Calu3 (cell line): Measurements from ENCODE around the gene ARHGAP29. TPM values are rescaled to one million over a fixed set of nuclear protein-coding genes. Genes with fewer than 3 reads are reported as not detected.

ENCODE experiments used
- BruUV-seq: library from RNA; stranded (reverse); fragments of 400-500 nt; replicated peaks from 2 replicates; lab custom pipeline; 2021; lab: Mats Ljungman, UMichigan
- CTCF ChIA-PET: fragments of 300-600 bp; sonication (Branson Sonifier 250); formaldehyde crosslinking; loops from one replicate; lab custom pipeline; 2022; ENCODE audit warnings: antibody characterized with exemption; lab: Charles Lee
- DNase-seq: peaks from one replicate; pipeline ENCODE4 v3.0.0; 2022
- H3K27ac Mint-ChIP-seq: one replicate; pipeline ENCODE4 v1.8.0; 2022; ENCODE audit warnings: mixed read lengths; ENCODE audit not compliant: unreplicated experiment
- H3K27me3 Mint-ChIP-seq: one replicate; pipeline ENCODE4 v1.8.0; 2022; ENCODE audit warnings: mixed read lengths; ENCODE audit not compliant: unreplicated experiment
- H3K36me3 Mint-ChIP-seq: one replicate; pipeline ENCODE4 v1.8.0; 2022; ENCODE audit warnings: mild to moderate bottlenecking, moderate library complexity, mixed read lengths; ENCODE audit not compliant: insufficient read depth, unreplicated experiment
- H3K4me1 Mint-ChIP-seq: one replicate; pipeline ENCODE4 v1.8.0; 2022; ENCODE audit warnings: mild to moderate bottlenecking, low read depth, mixed read lengths; ENCODE audit not compliant: unreplicated experiment
- H3K4me3 Mint-ChIP-seq: one replicate; pipeline ENCODE4 v1.8.0; 2022; ENCODE audit warnings: mild to moderate bottlenecking, low read depth, moderate library complexity, mixed read lengths; ENCODE audit not compliant: unreplicated experiment
- H3K9me3 Mint-ChIP-seq: one replicate; pipeline ENCODE4 v1.8.0; 2022; ENCODE audit warnings: low read depth, mixed read lengths; ENCODE audit not compliant: unreplicated experiment
- CTCF ChIP-seq: fragments of 200-600 bp; IDR thresholded peaks from one replicate; pipeline ENCODE4 v1.8.0; 2022; ENCODE audit warnings: antibody characterized with exemption; ENCODE audit not compliant: unreplicated experiment
- intact Hi-C: fragments of 100-400 bp; cut with micrococcal nuclease; formaldehyde crosslinking; loops from one replicate; pipeline ENCODE4 v1.10.0; 2022; ENCODE audit not compliant: unreplicated experiment
- total RNA-seq: library from RNA; stranded (reverse); gene quantifications from 2 replicates; pipeline ENCODE4 v1.2.3, GENCODE V29; 2022

Gene ARHGAP29
- total RNA-seq, 1 experiment from 2014 or later: 57.9 TPM

- CTCF ChIA-PET: no interaction called here
- H3K4me1 Mint-ChIP-seq: peaks cover 25% of the 10 kb centered on the region
- H3K9me3 Mint-ChIP-seq: no peaks in the 10 kb centered on the region
- no peak overlapping the region for H3K4me3 Mint-ChIP-seq
- H3K27ac Mint-ChIP-seq: no peak overlapping the region
- peaks cover 56% of the 10 kb centered on the region for H3K36me3 Mint-ChIP-seq
- no peak for DNase-seq
- TF ChIP-seq CTCF: no peak
- intact Hi-C loops: no loop called here
- H3K27me3 Mint-ChIP-seq: no peaks in the 10 kb centered on the region
- no TSS peak for BruUV-seq
These were observed 21.4 kb downstream of the ARHGAP29 start for GRCh38 chr1:94215955-94216354.

- TF ChIP-seq CTCF: no peak
- Mint-ChIP-seq H3K27ac (no peak overlapping the region), H3K9me3 (no peaks in the 10 kb centered on the region), H3K36me3 (peaks cover 49% of the 10 kb centered on the region), H3K4me3 (no peak overlapping the region), H3K27me3 (no peaks in the 10 kb centered on the region), H3K4me1 (peaks cover 9% of the 10 kb centered on the region)
- BruUV-seq: no TSS peak
- CTCF ChIA-PET: interaction anchor here (1.6 kb wide), 1 partner anchor 116 kb away, joined by 3 read pairs; no protein-coding TSS in a partner anchor
- no peak for DNase-seq
- intact Hi-C loops: no loop called here
These were observed 27.4 kb downstream of the ARHGAP29 start for GRCh38 chr1:94209982-94210381.

GRCh38 chr1:94209425-94209824, 28.0 kb downstream of the ARHGAP29 start:
- no peaks in the 10 kb centered on the region for H3K27me3 Mint-ChIP-seq
- H3K27ac Mint-ChIP-seq: no peak overlapping the region
- H3K4me3 Mint-ChIP-seq: no peak overlapping the region
- peaks cover 45% of the 10 kb centered on the region for H3K36me3 Mint-ChIP-seq
- DNase-seq: no peak
- intact Hi-C loops: no loop called here
- BruUV-seq: no TSS peak
- peaks cover 4% of the 10 kb centered on the region for H3K4me1 Mint-ChIP-seq
- CTCF ChIA-PET: interaction anchor here (1.6 kb wide), 1 partner anchor 117 kb away, joined by 3 read pairs; no protein-coding TSS in a partner anchor
- no peak for TF ChIP-seq CTCF
- no peaks in the 10 kb centered on the region for H3K9me3 Mint-ChIP-seq

- Mint-ChIP-seq H3K4me3 (no peak overlapping the region), H3K9me3 (no peaks in the 10 kb centered on the region), H3K4me1 (no peaks in the 10 kb centered on the region), H3K27ac (no peak overlapping the region), H3K36me3 (peaks cover 51% of the 10 kb centered on the region), H3K27me3 (no peaks in the 10 kb centered on the region)
- no TSS peak for BruUV-seq
- CTCF ChIA-PET: no interaction called here
- no peak for TF ChIP-seq CTCF
- intact Hi-C loops: no loop called here
- DNase-seq: no peak
These were observed 29.7 kb downstream of the ARHGAP29 start for GRCh38 chr1:94207695-94208094.
